Trophoblast cell (in vitro differentiated cells and primary cell): ENCODE data around the gene DUOXA1.

Source experiments
- DNase-seq, 2 donors: peaks; one replicate each; pipeline ENCODE4 v3.0.0-alpha.2; 2016
- H2AFZ ChIP-seq: 2 replicates; pipeline ENCODE4 v1.6.1; 2013; ENCODE audit warnings: low read length, moderate library complexity, mild to moderate bottlenecking; ENCODE audit not compliant: insufficient read depth, poor library complexity
- H2AK5ac ChIP-seq: 2 replicates; pipeline ENCODE4 v1.6.1; 2013; ENCODE audit warnings: mild to moderate bottlenecking, low read length
- H2BK120ac ChIP-seq: 2 replicates; pipeline ENCODE4 v1.6.1; 2013; ENCODE audit warnings: low read length, mild to moderate bottlenecking, moderate library complexity; ENCODE audit not compliant: insufficient read depth, poor library complexity
- H2BK12ac ChIP-seq: 2 replicates; pipeline ENCODE4 v1.6.1; 2013; ENCODE audit warnings: mild to moderate bottlenecking, low read length, moderate library complexity
- H2BK5ac ChIP-seq: 2 replicates; pipeline ENCODE4 v1.6.1; 2013; ENCODE audit warnings: low read length, low read depth, moderate library complexity, mild to moderate bottlenecking; ENCODE audit not compliant: poor library complexity
- H3K14ac ChIP-seq: 2 replicates; pipeline ENCODE4 v1.6.1; 2013; ENCODE audit warnings: mild to moderate bottlenecking, low read length
- H3K18ac ChIP-seq: 2 replicates; pipeline ENCODE4 v1.6.1; 2013; ENCODE audit warnings: mild to moderate bottlenecking, low read length
- H3K23ac ChIP-seq: 2 replicates; pipeline ENCODE4 v1.6.1; 2013; ENCODE audit warnings: low read length
- H3K27ac ChIP-seq: 2 replicates; pipeline ENCODE4 v1.5.1; 2013; ENCODE audit warnings: low read depth, mild to moderate bottlenecking, inconsistent platforms, low read length, moderate library complexity
- H3K27me3 ChIP-seq: 2 replicates; pipeline ENCODE4 v1.6.1; 2013; ENCODE audit warnings: inconsistent platforms, mild to moderate bottlenecking, low read length, moderate library complexity; ENCODE audit not compliant: insufficient read depth
- H3K36me3 ChIP-seq, 2 experiments: 1 replicate in 1 of 2; 2 replicates in 1 of 2; pipeline ENCODE4 v1.6.1; 2013; ENCODE audit warnings: low read length in 2 of 2, mild to moderate bottlenecking in 2 of 2, moderate library complexity in 1 of 2; ENCODE audit not compliant: insufficient read depth in 2 of 2, control insufficient read depth in 1 of 2
- H3K4ac ChIP-seq: 2 replicates; pipeline ENCODE4 v1.6.1; 2013; ENCODE audit warnings: low read depth, mild to moderate bottlenecking, low read length, moderate library complexity
- H3K4me1 ChIP-seq, 2 experiments: 1 replicate in 1 of 2; 2 replicates in 1 of 2; pipeline ENCODE4 v1.6.1; 2013; ENCODE audit warnings: low read length in 2 of 2, mild to moderate bottlenecking in 2 of 2, moderate library complexity in 1 of 2; ENCODE audit not compliant: insufficient read depth in 2 of 2, control insufficient read depth in 1 of 2
- H3K4me2 ChIP-seq: 2 replicates; pipeline ENCODE4 v1.6.1; 2013; ENCODE audit warnings: inconsistent platforms, mild to moderate bottlenecking, low read length, moderate library complexity
- H3K4me3 ChIP-seq: 2 replicates; pipeline ENCODE4 v1.5.1; 2013; ENCODE audit warnings: mild to moderate bottlenecking, low read depth, low read length, inconsistent platforms
- H3K79me1 ChIP-seq: one replicate; pipeline ENCODE4 v1.6.1; 2013; ENCODE audit warnings: low read length
- H3K79me2 ChIP-seq: 2 replicates; pipeline ENCODE4 v1.6.1; 2013; ENCODE audit warnings: low read length, mild to moderate bottlenecking; ENCODE audit not compliant: control insufficient read depth, insufficient read depth, poor library complexity
- H3K9ac ChIP-seq: 2 replicates; pipeline ENCODE4 v1.6.1; 2013; ENCODE audit warnings: mild to moderate bottlenecking, low read length
- H3K9me3 ChIP-seq: 2 replicates; pipeline ENCODE4 v1.6.1; 2013; ENCODE audit warnings: low read depth, mild to moderate bottlenecking, control low read depth, inconsistent platforms, low read length; ENCODE audit not compliant: insufficient read depth
- H4K12ac ChIP-seq: 2 replicates; pipeline ENCODE4 v1.6.1; 2013; ENCODE audit warnings: low read depth, mild to moderate bottlenecking, low read length, moderate library complexity
- H4K8ac ChIP-seq: 2 replicates; pipeline ENCODE4 v1.6.1; 2013; ENCODE audit warnings: low read depth, mild to moderate bottlenecking, low read length, moderate library complexity
- H4K91ac ChIP-seq: one replicate; pipeline ENCODE4 v1.6.1; 2013; ENCODE audit warnings: low read depth, mild to moderate bottlenecking, low read length, moderate library complexity
- WGBS: extraction: QIAGEN DNeasy Blood & Tissue Kit; methylation state at CpG from one replicate; pipeline ENCODE4 v1.1.7; 2013; ENCODE audit warnings: missing lambda C conversion rate; ENCODE audit not compliant: insufficient read length, insufficient coverage; ENCODE audit errors: extremely low coverage; 5-methylcytosine and 5-hydroxymethylcytosine counted together

Gene DUOXA1

DNA sequence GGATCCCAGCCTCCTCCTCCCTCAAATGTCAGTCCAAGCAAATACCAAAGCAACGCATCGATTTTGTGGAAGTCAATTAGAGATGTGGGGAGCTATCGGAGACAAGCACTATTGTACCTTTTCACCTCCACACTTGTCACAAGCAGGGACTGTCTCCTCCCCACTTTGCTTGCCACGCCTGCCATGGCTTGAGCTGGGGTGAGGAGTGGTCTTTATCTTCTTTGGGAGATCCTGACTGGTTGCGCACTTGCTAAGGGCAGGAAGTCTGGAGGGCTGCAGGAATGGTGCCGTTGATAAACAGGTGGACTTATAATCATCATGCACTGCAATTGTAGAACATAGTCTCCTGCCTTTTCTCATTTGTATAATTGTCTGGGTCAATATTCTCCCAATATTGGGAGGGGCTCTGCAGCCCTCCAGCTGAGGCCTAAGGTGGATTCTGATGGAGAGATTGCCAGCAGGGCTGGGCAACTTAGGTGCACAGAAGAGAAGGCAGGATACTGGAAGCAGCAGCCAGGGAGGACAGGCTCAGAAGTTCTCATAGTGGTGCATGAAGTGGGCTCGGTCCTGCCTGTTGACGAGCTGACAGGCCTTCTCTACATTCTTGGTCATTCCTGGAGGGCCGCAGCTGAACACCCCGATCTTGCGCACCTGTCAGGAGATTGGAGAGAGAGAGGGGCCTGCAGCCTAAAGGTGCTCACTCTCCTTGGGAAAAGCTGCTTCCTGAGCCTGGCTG, 35.9 kb downstream of the DUOXA1 start:
- Histone ChIP-seq H2BK120ac (no peak overlapping the region), H3K27ac (no peak overlapping the region), H4K12ac (no peak overlapping the region), H3K79me1 (no peaks in the 10 kb centered on the region), H3K4ac (no peak overlapping the region), H3K9ac (no peak overlapping the region), H3K18ac (no peak overlapping the region), H3K23ac (no peak overlapping the region), H3K36me3 (no peaks in the 10 kb centered on the region), H2AK5ac (no peak overlapping the region), H3K4me2 (no peak overlapping the region), H2BK5ac (no peak overlapping the region), H2BK12ac (no peak overlapping the region), H3K4me3 (no peak overlapping the region), H4K8ac (no peak overlapping the region), H2AFZ (no peak overlapping the region), H3K27me3 (no peaks in the 10 kb centered on the region), H4K91ac (no peak overlapping the region), H3K14ac (no peak overlapping the region), H3K4me1 (no peaks in the 10 kb centered on the region), H3K79me2 (no peaks in the 10 kb centered on the region), H3K9me3 (peaks cover 2% of the 10 kb centered on the region)
- no CpG with 5 or more reads among the region's 11 CpGs for WGBS
- DNase-seq: no peak

DNA sequence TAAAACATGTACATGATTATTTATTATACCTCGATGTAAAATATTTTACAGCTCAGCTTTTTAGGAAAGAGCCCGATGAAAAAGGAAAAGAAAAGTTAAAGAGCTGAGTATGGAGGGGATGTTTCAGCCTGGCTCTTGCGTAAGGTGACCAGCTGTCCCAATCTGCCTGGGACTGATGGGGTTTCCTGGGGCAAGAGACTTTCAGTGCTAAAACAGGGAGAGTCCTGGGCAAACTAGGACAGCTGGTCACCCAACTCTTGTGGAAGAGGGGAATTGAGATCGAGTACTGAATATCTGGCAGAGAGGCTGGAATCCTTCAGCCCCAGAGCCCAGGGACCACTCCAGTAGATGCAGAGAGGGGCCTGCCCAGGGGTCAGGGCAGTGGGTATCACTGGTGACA, 36.7 kb downstream of the DUOXA1 start:
- H4K12ac ChIP-seq: no peak overlapping the region
- H2BK120ac ChIP-seq: no peak overlapping the region
- no peak overlapping the region for H2AK5ac ChIP-seq
- H3K9me3 ChIP-seq: peaks cover 2% of the 10 kb centered on the region
- H3K9ac ChIP-seq: no peak overlapping the region
- H2AFZ ChIP-seq: no peak overlapping the region
- no peaks in the 10 kb centered on the region for H3K36me3 ChIP-seq
- H2BK12ac ChIP-seq: no peak overlapping the region
- no peak overlapping the region for H3K27ac ChIP-seq
- no peaks in the 10 kb centered on the region for H3K4me1 ChIP-seq
- H3K79me2 ChIP-seq: no peaks in the 10 kb centered on the region
- no peak overlapping the region for H3K18ac ChIP-seq
- no peak overlapping the region for H3K14ac ChIP-seq
- no peak overlapping the region for H3K4me3 ChIP-seq
- H3K4ac ChIP-seq: no peak overlapping the region
- H4K91ac ChIP-seq: no peak overlapping the region
- H3K23ac ChIP-seq: no peak overlapping the region
- DNase-seq: no peak
- H2BK5ac ChIP-seq: no peak overlapping the region
- H3K4me2 ChIP-seq: no peak overlapping the region
- no peaks in the 10 kb centered on the region for H3K79me1 ChIP-seq
- H3K27me3 ChIP-seq: no peaks in the 10 kb centered on the region
- no peak overlapping the region for H4K8ac ChIP-seq
- no CpG with 5 or more reads among the region's 4 CpGs for WGBS

DNA sequence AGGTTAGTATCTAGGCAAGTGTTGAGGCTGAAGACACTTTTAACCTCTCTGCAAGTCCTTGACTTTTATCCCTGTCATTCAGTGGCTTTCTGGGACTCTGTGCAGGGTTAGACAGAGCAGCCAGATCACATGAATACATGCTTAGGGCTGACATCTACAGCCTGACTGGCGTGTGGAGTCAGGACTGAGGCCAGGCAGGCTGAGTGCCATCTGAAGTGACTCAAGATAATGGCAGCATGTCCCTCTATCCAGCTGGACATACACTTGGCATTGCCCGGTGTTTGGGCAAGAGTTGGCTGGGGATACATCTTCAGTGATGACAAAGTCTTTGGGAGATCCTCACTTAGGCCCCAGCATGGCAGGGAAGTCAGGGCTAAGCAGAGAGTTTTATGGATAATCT, 38.1 kb downstream of the DUOXA1 start:
- Histone ChIP-seq H3K9me3 (peaks cover 2% of the 10 kb centered on the region), H3K79me1 (no peaks in the 10 kb centered on the region), H2AK5ac (no peak overlapping the region), H3K79me2 (no peaks in the 10 kb centered on the region), H4K91ac (no peak overlapping the region), H3K36me3 (no peaks in the 10 kb centered on the region), H2BK5ac (no peak overlapping the region), H4K12ac (no peak overlapping the region), H4K8ac (no peak overlapping the region), H3K27ac (no peak overlapping the region), H3K23ac (no peak overlapping the region), H3K4me3 (no peak overlapping the region), H3K27me3 (no peaks in the 10 kb centered on the region), H3K18ac (no peak overlapping the region), H3K9ac (no peak overlapping the region), H2AFZ (no peak overlapping the region), H3K4me2 (no peak overlapping the region), H3K14ac (no peak overlapping the region), H2BK120ac (no peak overlapping the region), H2BK12ac (no peak overlapping the region), H3K4me1 (no peaks in the 10 kb centered on the region), H3K4ac (no peak overlapping the region)
- no peak for DNase-seq
- no CpG with 5 or more reads among the region's 2 CpGs for WGBS

DNA sequence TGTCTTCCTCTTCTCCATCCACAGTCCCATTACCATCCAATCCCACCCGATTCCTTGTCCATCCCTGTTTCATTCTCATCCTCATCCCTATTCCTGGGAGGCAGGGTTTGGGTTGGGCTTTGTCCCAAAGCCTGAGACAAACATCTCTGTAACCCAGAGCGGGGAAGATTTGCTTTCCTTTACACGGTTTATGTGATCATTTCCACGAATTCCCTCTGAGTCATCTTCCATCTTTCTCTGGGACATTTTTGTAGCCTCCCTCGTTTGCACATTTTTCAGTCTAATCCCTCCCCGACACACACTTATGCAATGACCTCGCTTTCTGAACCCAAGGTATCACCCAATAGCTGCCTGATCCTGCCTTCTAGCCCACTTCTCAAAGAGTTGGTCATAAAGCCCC, 38.5 kb downstream of the DUOXA1 start:
- WGBS: no CpG with 5 or more reads among the region's 7 CpGs
- Histone ChIP-seq H3K4me2 (no peak overlapping the region), H2AFZ (no peak overlapping the region), H4K12ac (no peak overlapping the region), H3K23ac (no peak overlapping the region), H4K91ac (no peak overlapping the region), H3K9me3 (peaks cover 2% of the 10 kb centered on the region), H3K27me3 (no peaks in the 10 kb centered on the region), H3K14ac (no peak overlapping the region), H3K27ac (no peak overlapping the region), H3K18ac (no peak overlapping the region), H4K8ac (no peak overlapping the region), H3K4ac (no peak overlapping the region), H2BK5ac (no peak overlapping the region), H3K36me3 (no peaks in the 10 kb centered on the region), H3K79me1 (no peaks in the 10 kb centered on the region), H2BK120ac (no peak overlapping the region), H2BK12ac (no peak overlapping the region), H3K4me1 (no peaks in the 10 kb centered on the region), H3K79me2 (no peaks in the 10 kb centered on the region), H3K4me3 (no peak overlapping the region), H2AK5ac (no peak overlapping the region), H3K9ac (no peak overlapping the region)
- DNase-seq: no peak
